Right lobe of liver (tissue), 4 donors: ENCODE results near the gene ARHGAP27.
A peak's percentile ranks its signal among the peaks of the same experiment; 100 is the strongest.

Experiments used
- CTCF ChIP-seq, 4 donors: fragments of 200-600 bp in 3 of 4; fragments of 450-650 bp in 1 of 4; IDR thresholded peaks; one replicate each; pipeline versions ENCODE4 v1.5.1 to v1.8.0; 2016 to 2022; ENCODE audit warnings: antibody characterized with exemption in 4 of 4, mild to moderate bottlenecking in 2 of 4
- POLR2A ChIP-seq: fragments of 450-650 bp; IDR thresholded peaks from one replicate; pipeline ENCODE4 v1.6.1; 2017; ENCODE audit warnings: antibody characterized with exemption, mild to moderate bottlenecking
- donor health status: DM: no; HTN: no; CAD: no.
- donor health status: DM: no; HTN: no; CAD: no.
- donor health status: DM: no; HTN: yes; CAD: no.

GRCh38 chr17:45425984-45426413 lies 6.7 kb downstream of the ARHGAP27 start:
- TF ChIP-seq CTCF (IDR thresholded peaks at IDR 0.05), result peak in 1 of 4 donors; percentile 1
- no peak for TF ChIP-seq POLR2A
